CD8-positive, alpha-beta memory T cell (primary cell): ENCODE results near the gene KCNN3. TPM values are rescaled to one million over a fixed set of nuclear protein-coding genes. Genes with fewer than 3 reads are reported as not detected.
A peak's percentile ranks its signal among the peaks of the same experiment; 100 is the strongest.

Source experiments
- CTCF ChIA-PET: fragments of 350-600 bp; sonication (Branson Sonifier 250); formaldehyde crosslinking; loops from one replicate; lab custom pipeline; 2021; ENCODE audit warnings: antibody characterized with exemption; lab: Charles Lee
- POLR2A ChIA-PET: fragments of 350-600 bp; sonication (Branson Sonifier 250); formaldehyde crosslinking; loops from one replicate; lab custom pipeline; 2021; ENCODE audit warnings: antibody characterized with exemption; lab: Charles Lee
- DNase-seq, 5 donors: peaks; one replicate each; pipeline versions ENCODE4 v3.0.0 to v3.0.0-alpha.2; 2020 to 2022; ENCODE audit warnings: mixed read lengths in 1 of 5
- H3K27ac ChIP-seq: one replicate; pipeline ENCODE4 v1.7.0; 2013; ENCODE audit warnings: low read depth, mild to moderate bottlenecking, low read length, moderate library complexity
- H3K27me3 ChIP-seq: 2 replicates; pipeline ENCODE4 v1.7.0; 2013; ENCODE audit warnings: low read length, mild to moderate bottlenecking; ENCODE audit not compliant: insufficient read depth, poor library complexity, severe bottlenecking
- H3K36me3 ChIP-seq: 2 replicates; pipeline ENCODE4 v1.7.0; 2013; ENCODE audit warnings: mild to moderate bottlenecking, low read length, moderate library complexity; ENCODE audit not compliant: insufficient read depth
- H3K4me1 ChIP-seq: 2 replicates; pipeline ENCODE4 v1.7.0; 2013; ENCODE audit warnings: mild to moderate bottlenecking, low read length, moderate library complexity; ENCODE audit not compliant: insufficient read depth
- H3K4me3 ChIP-seq: 2 replicates; pipeline ENCODE4 v1.7.0; 2013; ENCODE audit warnings: mild to moderate bottlenecking, low read length
- H3K9me3 ChIP-seq: 2 replicates; pipeline ENCODE4 v1.7.0; 2013; ENCODE audit warnings: mild to moderate bottlenecking, low read length
- H3K27ac Mint-ChIP-seq, 8 donors: one replicate each; pipeline ENCODE4 v1.8.0; 2020 to 2021; ENCODE audit warnings: mixed read lengths in 8 of 8, mild to moderate bottlenecking in 6 of 8, inconsistent platforms in 3 of 8, moderate library complexity in 3 of 8
- H3K27me3 Mint-ChIP-seq, 2 donors: one replicate each; pipeline ENCODE4 v1.8.0; 2020 to 2021; ENCODE audit warnings: mixed read lengths in 2 of 2, mild to moderate bottlenecking in 1 of 2, moderate library complexity in 1 of 2
- H3K36me3 Mint-ChIP-seq, 3 donors: one replicate each; pipeline ENCODE4 v1.8.0; 2020 to 2021; ENCODE audit warnings: mixed read lengths in 3 of 3, inconsistent platforms in 1 of 3, mild to moderate bottlenecking in 1 of 3
- H3K4me1 Mint-ChIP-seq, 3 donors: one replicate each; pipeline ENCODE4 v1.8.0; 2020 to 2021; ENCODE audit warnings: mixed read lengths in 3 of 3, inconsistent platforms in 1 of 3, mild to moderate bottlenecking in 1 of 3
- H3K4me3 Mint-ChIP-seq, 7 donors: one replicate each; pipeline ENCODE4 v1.8.0; 2020 to 2021; ENCODE audit warnings: mixed read lengths in 7 of 7, mild to moderate bottlenecking in 6 of 7, moderate library complexity in 4 of 7, inconsistent platforms in 2 of 7
- H3K9me3 Mint-ChIP-seq, 5 donors: one replicate each; pipeline ENCODE4 v1.8.0; 2020 to 2022; ENCODE audit warnings: mixed read lengths in 5 of 5, mild to moderate bottlenecking in 3 of 5, moderate library complexity in 2 of 5, inconsistent platforms in 1 of 5
- polyA plus RNA-seq: library from polyadenylated mRNA; unstranded; fragments of 300-500 nt; fragmentation: Illumina TruSeq; gene quantifications from one replicate; pipeline ENCODE4 v1.2.3, GENCODE V29; 2021
- total RNA-seq, 2 experiments: library from RNA; stranded (reverse); gene quantifications; one replicate each; pipeline ENCODE4 v1.2.3, GENCODE V29; 2021

KCNN3 gene
- total and polyA plus RNA-seq, 3 experiments from 2014 or later: 0.18 to 0.22 TPM; not detected in 1

GRCh38 chr1:154753426-154753825, 116.7 kb downstream of the KCNN3 start:
- H3K4me1 Mint-ChIP-seq: peaks cover under 1 to 7% (median 5%) of the 10 kb centered on the region in 3 donors

GRCh38 chr1:154752273-154753030, 117.6 kb downstream of the KCNN3 start:
- no peak for DNase-seq
- CTCF ChIA-PET: no interaction called here
- Mint-ChIP-seq H3K4me3 (no peak overlapping the region), H3K36me3 (no peaks in the 10 kb centered on the region), H3K9me3 (no peaks in the 10 kb centered on the region), H3K27me3 (peaks cover 6 to 11% of the 10 kb centered on the region in 2 donors), H3K4me1 (peaks cover 10 to 17% (median 13%) of the 10 kb centered on the region in 3 donors), H3K27ac (no peak overlapping the region)
- no peaks in the 10 kb centered on the region for H3K36me3 ChIP-seq
- H3K4me3 ChIP-seq: no peak overlapping the region
- POLR2A ChIA-PET: no interaction called here
- H3K27me3 ChIP-seq: no peaks in the 10 kb centered on the region
- no peak overlapping the region for H3K27ac ChIP-seq
- peaks cover 18% of the 10 kb centered on the region for H3K4me1 ChIP-seq
- no peaks in the 10 kb centered on the region for H3K9me3 ChIP-seq

More at GRCh38 chr1:154753426-154753825, 116.7 kb downstream of the KCNN3 start:
- H3K27me3 Mint-ChIP-seq: peaks cover 6 to 11% of the 10 kb centered on the region in 2 donors
- Histone ChIP-seq H3K27me3 (no peaks in the 10 kb centered on the region), H3K4me1 (peaks cover 9% of the 10 kb centered on the region), H3K36me3 (no peaks in the 10 kb centered on the region), H3K27ac (no peak overlapping the region), H3K4me3 (no peak overlapping the region), H3K9me3 (no peaks in the 10 kb centered on the region)
- no peaks in the 10 kb centered on the region for H3K36me3 Mint-ChIP-seq
- H3K4me3 Mint-ChIP-seq: no peak overlapping the region
- POLR2A ChIA-PET: no interaction called here
- CTCF ChIA-PET: no interaction called here
- no peak for DNase-seq
- no peak overlapping the region for H3K27ac Mint-ChIP-seq
- H3K9me3 Mint-ChIP-seq: no peaks in the 10 kb centered on the region

- no peak for DNase-seq
- H3K9me3 Mint-ChIP-seq: no peaks in the 10 kb centered on the region
- Histone ChIP-seq H3K27ac (no peak overlapping the region), H3K4me1 (peaks cover 26% of the 10 kb centered on the region), H3K36me3 (no peaks in the 10 kb centered on the region), H3K27me3 (no peaks in the 10 kb centered on the region), H3K9me3 (no peaks in the 10 kb centered on the region), H3K4me3 (no peak overlapping the region)
- H3K27me3 Mint-ChIP-seq: peaks cover 6 to 12% of the 10 kb centered on the region in 2 donors
- H3K36me3 Mint-ChIP-seq: no peaks in the 10 kb centered on the region
- H3K4me3 Mint-ChIP-seq: no peak overlapping the region
- H3K27ac Mint-ChIP-seq: no peak overlapping the region
- POLR2A ChIA-PET: no interaction called here
- H3K4me1 Mint-ChIP-seq: peaks cover 18 to 24% (median 21%) of the 10 kb centered on the region in 3 donors
- CTCF ChIA-PET: interaction anchor here (1.9 kb wide), 1 partner anchor 8 kb away, joined by 5 read pairs; no protein-coding TSS in a partner anchor
Observed at GRCh38 chr1:154751690-154752089, 118.4 kb downstream of the KCNN3 start.

DNA sequence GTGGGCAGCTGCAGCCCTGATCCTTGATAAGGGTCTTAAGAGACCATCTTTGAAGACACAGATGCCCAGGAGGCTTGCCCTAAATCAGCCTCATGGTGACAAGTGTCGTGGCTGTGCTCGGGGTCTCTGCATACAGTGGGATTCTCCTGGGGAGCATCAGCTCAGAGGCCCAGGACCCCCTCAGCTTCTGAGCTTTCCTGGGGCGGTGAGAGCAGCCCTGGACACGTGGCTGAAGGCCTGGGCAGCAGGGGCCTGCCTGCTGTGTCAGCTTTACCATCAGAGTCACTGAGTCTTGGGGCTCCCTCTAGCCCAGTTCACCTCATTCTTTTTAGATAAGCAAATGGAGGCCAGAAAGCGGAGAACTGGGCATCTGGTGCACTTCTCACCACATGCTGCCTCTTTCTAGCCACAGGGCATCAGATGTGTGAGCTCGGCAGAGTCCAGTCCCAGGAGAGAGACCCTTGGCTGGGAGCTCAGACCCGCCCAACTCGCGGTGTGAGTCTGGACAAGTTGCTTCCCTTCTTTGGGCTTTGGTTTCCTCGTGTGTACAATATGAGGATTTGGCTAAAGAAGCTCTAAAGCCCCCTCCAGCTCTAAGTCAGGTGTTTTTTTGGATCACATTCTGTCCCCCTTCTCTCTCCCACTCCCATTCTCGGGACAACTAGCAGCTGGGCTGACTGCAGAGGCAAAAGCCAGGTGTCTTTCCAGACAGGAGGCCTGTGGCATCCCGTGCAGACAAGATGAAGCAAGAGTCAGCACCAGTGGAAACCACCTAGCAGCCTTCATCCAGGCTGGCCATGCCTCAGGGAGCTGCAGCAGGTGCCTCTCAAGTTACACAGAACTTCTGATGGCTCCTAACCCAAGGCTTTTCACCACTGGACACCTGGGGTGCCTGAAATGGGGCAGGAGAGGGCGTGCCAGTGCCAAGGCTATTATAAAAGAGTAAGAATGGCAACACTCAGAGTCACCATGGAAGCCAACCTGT, 119.1 kb downstream of the KCNN3 start:
- Histone ChIP-seq H3K27me3 (no peaks in the 10 kb centered on the region), H3K36me3 (no peaks in the 10 kb centered on the region), H3K27ac (no peak overlapping the region), H3K4me3 (no peak overlapping the region), H3K4me1 (peaks cover 29% of the 10 kb centered on the region), H3K9me3 (no peaks in the 10 kb centered on the region)
- no peak for DNase-seq
- H3K27me3 Mint-ChIP-seq: peaks cover 6 to 16% of the 10 kb centered on the region in 2 donors
- no peak overlapping the region for H3K27ac Mint-ChIP-seq
- H3K36me3 Mint-ChIP-seq: no peaks in the 10 kb centered on the region
- ChIA-PET POLR2A (no interaction called here), CTCF (interaction anchor here (1.8 to 1.9 kb wide), 2 partner anchors 9 to 191 kb away, joined by 5 read pairs; no protein-coding TSS in a partner anchor)
- peaks cover 24 to 31% (median 28%) of the 10 kb centered on the region in 3 donors for H3K4me1 Mint-ChIP-seq
- H3K9me3 Mint-ChIP-seq: no peaks in the 10 kb centered on the region
- no peak overlapping the region for H3K4me3 Mint-ChIP-seq

GRCh38 chr1:154749078-154749760, 120.9 kb downstream of the KCNN3 start:
- H3K27ac ChIP-seq: no peak overlapping the region
- no peak for DNase-seq
- H3K4me1 Mint-ChIP-seq: peaks cover 36 to 45% (median 44%) of the 10 kb centered on the region in 3 donors

DNA sequence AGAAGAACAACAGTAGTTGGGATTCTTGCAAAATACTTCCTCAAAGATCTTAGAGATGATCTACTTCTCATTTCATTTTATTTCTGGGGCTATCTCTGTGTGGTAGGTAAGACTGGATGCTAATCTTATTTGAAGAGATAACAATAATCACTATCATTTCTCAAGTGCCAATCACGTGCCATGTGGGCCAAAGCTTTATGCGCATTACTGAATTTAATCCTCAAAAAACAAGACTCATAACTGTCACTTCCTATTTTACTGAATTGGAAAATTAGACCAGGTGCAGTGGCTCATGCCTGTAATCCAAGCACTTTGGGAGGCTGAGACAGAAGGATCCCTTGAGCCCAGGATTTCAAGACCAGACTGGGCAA, 121.7 kb downstream of the KCNN3 start:
- Histone ChIP-seq H3K4me1 (peaks cover 50% of the 10 kb centered on the region), H3K4me3 (no peak overlapping the region), H3K27me3 (no peaks in the 10 kb centered on the region), H3K9me3 (no peaks in the 10 kb centered on the region), H3K36me3 (no peaks in the 10 kb centered on the region), H3K27ac (no peak overlapping the region)
- H3K4me1 Mint-ChIP-seq: peaks cover 39 to 51% (median 44%) of the 10 kb centered on the region in 3 donors
- POLR2A ChIA-PET: interaction anchor here (1.6 kb wide), 1 partner anchor 43 kb away, joined by 4 read pairs; no protein-coding TSS in a partner anchor
- H3K9me3 Mint-ChIP-seq: no peaks in the 10 kb centered on the region
- DNase-seq: no peak
- peaks cover 0 to 18% of the 10 kb centered on the region in 2 donors for H3K27me3 Mint-ChIP-seq
- CTCF ChIA-PET: interaction anchor here (0.7 to 2.3 kb wide), 6 partner anchors 12 to 188 kb away, joined by 3 to 11 read pairs (median 3); no protein-coding TSS in a partner anchor
- peak overlapping the region; percentile 16 to 89 (median 76) for H3K27ac Mint-ChIP-seq
- no peaks in the 10 kb centered on the region for H3K36me3 Mint-ChIP-seq
- H3K4me3 Mint-ChIP-seq: peak overlapping the region in 5 of 7 donors; percentile 60 to 81 (median 64)

More at GRCh38 chr1:154749078-154749760, 120.9 kb downstream of the KCNN3 start:
- no peak overlapping the region for H3K4me3 ChIP-seq
- H3K36me3 ChIP-seq: no peaks in the 10 kb centered on the region
- H3K4me1 ChIP-seq: peaks cover 47% of the 10 kb centered on the region
- H3K4me3 Mint-ChIP-seq: no peak overlapping the region
- H3K27me3 ChIP-seq: no peaks in the 10 kb centered on the region
- ChIA-PET POLR2A (no interaction called here), CTCF (interaction anchor here (1.5 to 1.8 kb wide), 3 partner anchors 130 to 189 kb away, joined by 3 to 5 read pairs (median 4); no protein-coding TSS in a partner anchor)
- H3K9me3 Mint-ChIP-seq: no peaks in the 10 kb centered on the region
- no peaks in the 10 kb centered on the region for H3K9me3 ChIP-seq
- no peaks in the 10 kb centered on the region for H3K36me3 Mint-ChIP-seq
- no peak overlapping the region for H3K27ac Mint-ChIP-seq
- H3K27me3 Mint-ChIP-seq: peaks cover 3 to 16% of the 10 kb centered on the region in 2 donors

- Histone ChIP-seq H3K4me1 (peaks cover 50% of the 10 kb centered on the region), H3K27me3 (no peaks in the 10 kb centered on the region), H3K4me3 (no peak overlapping the region), H3K27ac (no peak overlapping the region), H3K9me3 (no peaks in the 10 kb centered on the region), H3K36me3 (no peaks in the 10 kb centered on the region)
- H3K4me3 Mint-ChIP-seq: peak overlapping the region in 6 of 7 donors; percentile 57 to 81 (median 63)
- DNase-seq: peak in 4 of 5 donors; percentile 31 to 59 (median 42)
- H3K27me3 Mint-ChIP-seq: peaks cover 0 to 18% of the 10 kb centered on the region in 2 donors
- CTCF ChIA-PET: interaction anchor here (0.7 to 2.3 kb wide), 8 partner anchors 13 to 188 kb away, joined by 3 to 11 read pairs (median 3); no protein-coding TSS in a partner anchor
- peaks cover 39 to 51% (median 44%) of the 10 kb centered on the region in 3 donors for H3K4me1 Mint-ChIP-seq
- POLR2A ChIA-PET: interaction anchor here (0.7 to 1.6 kb wide), 2 partner anchors 43 to 188 kb away, joined by 4 read pairs; no protein-coding TSS in a partner anchor
- H3K9me3 Mint-ChIP-seq: no peaks in the 10 kb centered on the region
- no peaks in the 10 kb centered on the region for H3K36me3 Mint-ChIP-seq
- peak overlapping the region; percentile 28 to 91 (median 77) for H3K27ac Mint-ChIP-seq
Observed at GRCh38 chr1:154747740-154748404, 122.2 kb downstream of the KCNN3 start.
